ENCODE results near the gene PXYLP1. TPM values are rescaled to one million over a fixed set of nuclear protein-coding genes. Genes with fewer than 3 reads are reported as not detected.

Gene PXYLP1
- total RNA-seq, 4 donors from 2014 or later, result 8.6 to 34.0 (median 19.8) TPM

- no peak for DNase-seq
- Histone ChIP-seq H3K27ac (no peak overlapping the region), H3K36me3 (no peaks in the 10 kb centered on the region)
Measured at GRCh38 chr3:141258973-141259372, 27.3 kb downstream of the PXYLP1 start.

DNA sequence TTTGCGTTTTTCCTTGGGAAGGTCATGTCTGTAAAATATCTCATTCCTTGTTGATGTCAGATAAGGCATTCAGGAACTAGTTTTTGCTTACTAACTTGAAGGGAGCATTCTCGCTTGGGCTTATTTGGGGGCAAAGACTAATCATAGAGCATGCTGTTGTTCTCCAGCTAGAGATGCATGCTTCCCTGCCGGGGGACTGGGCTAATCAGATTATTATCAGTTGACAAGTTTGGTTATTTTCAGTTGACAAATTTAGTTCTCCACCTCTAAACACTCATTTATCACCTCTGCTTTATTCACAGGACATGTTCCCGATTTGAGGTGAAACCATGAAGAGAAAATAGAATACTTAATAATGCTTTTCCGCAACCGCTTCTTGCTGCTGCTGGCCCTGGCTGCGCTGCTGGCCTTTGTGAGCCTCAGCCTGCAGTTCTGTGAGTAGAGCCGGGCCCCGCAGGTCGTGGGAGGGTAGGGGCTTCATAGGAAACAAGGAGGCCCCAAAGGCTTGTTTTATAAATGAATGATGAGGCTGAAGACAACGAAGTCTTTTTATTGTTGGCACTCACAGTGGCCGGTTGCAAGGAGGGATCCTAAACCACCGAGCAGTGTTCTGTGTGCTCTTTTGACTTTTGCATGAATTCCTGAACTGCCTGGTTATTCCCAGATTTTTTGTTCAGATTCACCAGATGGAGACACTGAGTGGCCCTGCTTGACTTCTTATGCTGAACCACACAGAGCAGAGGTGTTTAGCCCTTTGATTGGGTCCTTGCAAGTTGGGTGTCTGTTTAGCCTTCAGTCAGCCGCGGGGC lies 28.4 kb downstream of the PXYLP1 start:
- Histone ChIP-seq H3K36me3 (no peaks in the 10 kb centered on the region), H3K27me3 (no peaks in the 10 kb centered on the region), H3K4me1 (no peaks in the 10 kb centered on the region), H3K4me3 (no peak overlapping the region), H3K27ac (no peak overlapping the region), H3K9me3 (no peaks in the 10 kb centered on the region)
- no peak for DNase-seq
- no peak for TF ChIP-seq POLR2A (IDR thresholded peaks at IDR 0.05)
- TF ChIP-seq, protein P1, sequence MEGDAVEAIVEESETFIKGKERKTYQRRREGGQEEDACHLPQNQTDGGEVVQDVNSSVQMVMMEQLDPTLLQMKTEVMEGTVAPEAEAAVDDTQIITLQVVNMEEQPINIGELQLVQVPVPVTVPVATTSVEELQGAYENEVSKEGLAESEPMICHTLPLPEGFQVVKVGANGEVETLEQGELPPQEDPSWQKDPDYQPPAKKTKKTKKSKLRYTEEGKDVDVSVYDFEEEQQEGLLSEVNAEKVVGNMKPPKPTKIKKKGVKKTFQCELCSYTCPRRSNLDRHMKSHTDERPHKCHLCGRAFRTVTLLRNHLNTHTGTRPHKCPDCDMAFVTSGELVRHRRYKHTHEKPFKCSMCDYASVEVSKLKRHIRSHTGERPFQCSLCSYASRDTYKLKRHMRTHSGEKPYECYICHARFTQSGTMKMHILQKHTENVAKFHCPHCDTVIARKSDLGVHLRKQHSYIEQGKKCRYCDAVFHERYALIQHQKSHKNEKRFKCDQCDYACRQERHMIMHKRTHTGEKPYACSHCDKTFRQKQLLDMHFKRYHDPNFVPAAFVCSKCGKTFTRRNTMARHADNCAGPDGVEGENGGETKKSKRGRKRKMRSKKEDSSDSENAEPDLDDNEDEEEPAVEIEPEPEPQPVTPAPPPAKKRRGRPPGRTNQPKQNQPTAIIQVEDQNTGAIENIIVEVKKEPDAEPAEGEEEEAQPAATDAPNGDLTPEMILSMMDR (IDR thresholded peaks at IDR 0.05), result no peak

More at GRCh38 chr3:141258973-141259372, 27.3 kb downstream of the PXYLP1 start:
- H3K4me3 ChIP-seq, result no peak overlapping the region
- H3K9me3 ChIP-seq, result no peaks in the 10 kb centered on the region
- TF ChIP-seq, protein P1 (IDR thresholded peaks at IDR 0.05), result no peak
- TF ChIP-seq POLR2A (IDR thresholded peaks at IDR 0.05), result no peak
- no peaks in the 10 kb centered on the region for H3K4me1 ChIP-seq
- no peaks in the 10 kb centered on the region for H3K27me3 ChIP-seq

DNA sequence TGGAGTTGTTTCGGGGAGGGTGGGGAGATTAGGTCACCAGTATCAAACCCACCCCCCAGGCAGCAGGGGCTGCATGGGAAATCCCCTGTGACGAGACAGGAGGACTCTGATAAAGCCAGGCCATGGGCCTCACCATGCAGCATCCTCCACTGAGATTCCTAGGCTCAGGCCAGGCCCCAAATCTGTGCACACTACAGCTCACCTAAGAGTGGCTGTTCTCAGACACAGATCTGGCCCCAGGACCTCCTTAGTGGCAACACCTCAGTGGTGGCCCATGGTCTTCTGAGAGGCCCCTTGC lies 29.0 kb downstream of the PXYLP1 start:
- no peak overlapping the region for H3K4me3 ChIP-seq
- TF ChIP-seq POLR2A (IDR thresholded peaks at IDR 0.05), result no peak
- TF ChIP-seq, protein P1 (IDR thresholded peaks at IDR 0.05), result no peak
- DNase-seq, result no peak
- H3K36me3 ChIP-seq, result no peaks in the 10 kb centered on the region
- no peaks in the 10 kb centered on the region for H3K4me1 ChIP-seq
- no peak overlapping the region for H3K27ac ChIP-seq
- H3K27me3 ChIP-seq, result no peaks in the 10 kb centered on the region
- H3K9me3 ChIP-seq, result no peaks in the 10 kb centered on the region

DNA sequence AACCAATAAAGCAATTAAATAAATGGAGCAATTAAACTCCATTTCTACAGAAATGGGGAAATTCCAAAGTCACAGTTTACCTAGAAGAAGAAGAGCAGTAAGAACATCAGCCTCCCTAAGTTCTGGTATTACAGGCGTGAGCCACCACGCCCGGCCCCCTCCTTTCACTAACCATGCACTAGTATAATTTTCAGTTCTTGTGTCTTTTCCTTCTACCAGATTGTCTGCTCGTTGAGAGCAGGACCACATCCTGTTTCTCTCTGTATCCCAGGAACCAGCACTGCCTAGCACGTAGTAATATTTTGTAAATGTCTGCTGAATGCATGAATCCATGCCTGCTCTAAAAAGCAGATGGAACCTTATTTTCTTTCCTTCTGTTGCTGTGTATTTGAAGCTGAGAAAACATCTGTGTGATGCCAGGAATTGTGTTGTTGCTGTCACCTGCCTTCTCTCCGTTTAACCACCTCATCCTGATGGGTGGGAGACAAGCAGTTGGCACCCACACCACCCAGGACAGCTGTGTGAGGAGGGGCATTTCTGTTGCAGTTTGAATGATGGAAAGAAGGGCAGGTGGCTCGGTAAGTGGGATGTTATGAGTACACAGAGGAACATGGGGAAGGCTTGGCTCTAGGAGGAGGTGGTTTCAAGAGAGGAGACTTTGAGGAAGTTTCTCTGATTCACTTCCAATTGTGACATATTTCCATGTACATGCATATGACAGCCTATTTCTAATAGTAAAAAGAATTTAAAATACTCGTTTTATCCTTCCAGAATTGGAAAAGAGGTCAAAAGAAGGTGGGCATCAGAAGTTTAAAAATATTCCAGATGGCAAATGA lies 30.1 kb downstream of the PXYLP1 start:
- Histone ChIP-seq H3K4me1 (no peaks in the 10 kb centered on the region), H3K36me3 (no peaks in the 10 kb centered on the region), H3K27me3 (no peaks in the 10 kb centered on the region), H3K9me3 (no peaks in the 10 kb centered on the region), H3K27ac (no peak overlapping the region), H3K4me3 (no peak overlapping the region)
- DNase-seq, result no peak
- no peak for TF ChIP-seq POLR2A (IDR thresholded peaks at IDR 0.05)
- TF ChIP-seq, protein P1 (IDR thresholded peaks at IDR 0.05), result no peak

DNA sequence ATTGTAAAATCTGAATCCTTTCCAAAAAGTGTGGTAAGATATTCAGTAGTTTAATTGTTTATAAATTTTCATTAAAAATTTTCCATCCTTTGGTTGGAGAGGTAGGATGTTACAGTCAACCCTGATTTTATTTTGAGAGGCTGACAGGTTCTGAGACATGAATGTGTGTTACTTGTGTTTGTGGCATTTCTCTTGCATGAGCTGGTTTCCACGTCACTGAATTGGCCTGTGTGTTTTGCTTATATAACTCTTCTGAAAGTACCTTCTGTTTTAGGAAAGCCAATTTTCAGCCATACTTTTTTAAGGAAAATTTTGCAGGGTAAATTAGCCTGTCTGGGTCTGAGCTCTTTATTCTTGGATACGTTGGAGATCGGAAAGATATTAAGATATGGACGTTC lies 30.7 kb downstream of the PXYLP1 start:
- H3K4me1 ChIP-seq, result no peaks in the 10 kb centered on the region
- H3K27ac ChIP-seq, result no peak overlapping the region
- H3K4me3 ChIP-seq, result no peak overlapping the region
- no peaks in the 10 kb centered on the region for H3K27me3 ChIP-seq
- no peaks in the 10 kb centered on the region for H3K36me3 ChIP-seq
- H3K9me3 ChIP-seq, result no peaks in the 10 kb centered on the region
- DNase-seq, result no peak
- no peak for TF ChIP-seq POLR2A (IDR thresholded peaks at IDR 0.05)
- TF ChIP-seq, protein P1 (IDR thresholded peaks at IDR 0.05), result no peak

Data from Peyer's patch (tissue), 4 donors.